HG02938 (cell line): Measurements from ENCODE around the gene EPHB4.
"Not testable (repeated sequence)": the region's sequence is repeated elsewhere in the genome, so short reads cannot be mapped to it uniquely, and the experiment has no call there.

Experiments
- ATAC-seq: cut with Tn5 transposase; IDR thresholded peaks from one replicate; pipeline ENCODE4 v1.9.1; 2021; ENCODE audit warnings: mild to moderate bottlenecking, moderate library complexity; ENCODE audit not compliant: unreplicated experiment

The EPHB4 gene

GRCh38 chr7:100791881-100792666 is 35.2 kb downstream of the EPHB4 start:
- ATAC-seq: no peak

- no peak for ATAC-seq
Measured at GRCh38 chr7:100789055-100789454, 38.3 kb downstream of the EPHB4 start.

GRCh38 chr7:100786323-100786722 is 41.0 kb downstream of the EPHB4 start:
- no peak for ATAC-seq

GRCh38 chr7:100785878-100786277 is 41.4 kb downstream of the EPHB4 start:
- no peak for ATAC-seq

GRCh38 chr7:100783804-100784203 is 43.5 kb downstream of the EPHB4 start:
- no peak for ATAC-seq

- ATAC-seq: no peak
Measured at GRCh38 chr7:100781255-100781654, 46.1 kb downstream of the EPHB4 start.

- ATAC-seq: no peak
Measured at GRCh38 chr7:100779359-100779758, 48.0 kb downstream of the EPHB4 start.

GRCh38 chr7:100778061-100778621 is 49.2 kb downstream of the EPHB4 start:
- no peak for ATAC-seq

- ATAC-seq: no peak
Measured at GRCh38 chr7:100773491-100773890, 53.8 kb downstream of the EPHB4 start.

GRCh38 chr7:100768784-100769183 is 58.5 kb downstream of the EPHB4 start:
- ATAC-seq: no peak

- ATAC-seq: no peak
Measured at GRCh38 chr7:100765250-100765649, 62.1 kb downstream of the EPHB4 start.

GRCh38 chr7:100764841-100765240 is 62.5 kb downstream of the EPHB4 start:
- ATAC-seq: no peak

- ATAC-seq: no peak
Measured at GRCh38 chr7:100763556-100764140, 63.7 kb downstream of the EPHB4 start.

- not testable (repeated sequence) for ATAC-seq
Measured at GRCh38 chr7:100762841-100763240, 64.5 kb downstream of the EPHB4 start.

GRCh38 chr7:100759357-100760171 is 67.8 kb downstream of the EPHB4 start:
- no peak for ATAC-seq

- no peak for ATAC-seq
Measured at GRCh38 chr7:100753750-100754149, 73.6 kb downstream of the EPHB4 start.

- no peak for ATAC-seq
Measured at GRCh38 chr7:100752994-100753393, 74.3 kb downstream of the EPHB4 start.
